H1 (cell line): Measurements from ENCODE around the gene NBAS. TPM values are rescaled to one million over a fixed set of nuclear protein-coding genes. Genes with fewer than 3 reads are reported as not detected.

ENCODE experiments used
- CTCF ChIA-PET: fragments of 300-600 bp; sonication (Branson Sonifier 250); formaldehyde crosslinking; loops from one replicate; lab custom pipeline; 2021; ENCODE audit not compliant: partially characterized antibody; lab: Charles Lee
- POLR2A ChIA-PET: fragments of 300-600 bp; sonication (Branson Sonifier 250); formaldehyde crosslinking; loops from one replicate; lab custom pipeline; 2021; ENCODE audit warnings: inconsistent platforms; ENCODE audit not compliant: partially characterized antibody; lab: Charles Lee
- DNase-seq, 2 experiments: peaks; one replicate each; pipeline versions ENCODE4 v3.0.0 to v3.0.0-alpha.2; 2010 to 2022; ENCODE audit warnings: low spot score in 2 of 2, low read depth in 1 of 2, mixed read lengths in 1 of 2
- FAIRE-seq: peaks from 2 replicates; lab custom pipeline; 2011; peaks lifted over from hg19 to GRCh38; lab: Jason Lieb, UNC
- H2AFZ ChIP-seq: 2 replicates; pipeline ENCODE4 v1.8.1; 2012; ENCODE audit warnings: low read length, inconsistent platforms
- H2AK5ac ChIP-seq: 2 replicates; pipeline ENCODE4 v1.6.1; 2013; ENCODE audit warnings: low read depth, low read length
- H2BK120ac ChIP-seq: replicated peaks from 2 replicates; pipeline ENCODE3; 2013; ENCODE audit warnings: low read depth, low read length, inconsistent platforms
- H2BK12ac ChIP-seq: 2 replicates; pipeline ENCODE4 v1.6.1; 2013; ENCODE audit warnings: low read depth, low read length
- H2BK15ac ChIP-seq: 2 replicates; pipeline ENCODE4 v1.6.1; 2013; ENCODE audit warnings: low read length
- H2BK20ac ChIP-seq: 2 replicates; pipeline ENCODE4 v1.6.1; 2013; ENCODE audit warnings: low read length
- H2BK5ac ChIP-seq: 2 replicates; pipeline ENCODE4 v1.6.1; 2013; ENCODE audit warnings: low read depth, low read length
- H3K14ac ChIP-seq: 2 replicates; pipeline ENCODE4 v1.6.1; 2013; ENCODE audit warnings: inconsistent platforms; ENCODE audit not compliant: insufficient read length
- H3K18ac ChIP-seq: 2 replicates; pipeline ENCODE4 v1.6.1; 2013; ENCODE audit warnings: low read length; ENCODE audit errors: extremely low read depth
- H3K23ac ChIP-seq: 2 replicates; pipeline ENCODE4 v1.6.1; 2013; ENCODE audit warnings: inconsistent platforms; ENCODE audit not compliant: insufficient read length
- H3K23me2 ChIP-seq: 2 replicates; pipeline ENCODE4 v1.6.1; 2013; ENCODE audit warnings: low read depth, low read length
- H3K27ac ChIP-seq: 2 replicates; pipeline ENCODE4 v1.6.1; 2011; ENCODE audit warnings: low read depth, low read length, inconsistent platforms
- H3K27me3 ChIP-seq, 4 experiments: replicated peaks in 1 of 4; 1 replicate in 1 of 4; 2 replicates in 3 of 4; pipeline versions ENCODE4 v1.6.1 to v1.8.1; 2011 to 2013; ENCODE audit warnings: low read length in 3 of 4, mild to moderate bottlenecking in 3 of 4, inconsistent platforms in 2 of 4, mixed read lengths in 2 of 4, moderate library complexity in 1 of 4; ENCODE audit not compliant: control insufficient read depth in 3 of 4, insufficient read depth in 3 of 4; ENCODE audit errors: extremely low read depth in 1 of 4
- H3K36me3 ChIP-seq, 4 experiments: 2 replicates each; pipeline versions ENCODE4 v1.6.1 to v1.8.1; 2011 to 2013; ENCODE audit warnings: mild to moderate bottlenecking in 4 of 4, low read length in 3 of 4, moderate library complexity in 2 of 4, control low read depth in 1 of 4, inconsistent platforms in 1 of 4; ENCODE audit not compliant: insufficient read depth in 4 of 4, control insufficient read depth in 2 of 4
- H3K4ac ChIP-seq: replicated peaks from 2 replicates; pipeline ENCODE3; 2013; ENCODE audit warnings: low read length, low read depth, mixed read lengths, inconsistent platforms; ENCODE audit not compliant: insufficient read length
- H3K4me1 ChIP-seq, 4 experiments: replicated peaks in 1 of 4; 1 replicate in 1 of 4; 2 replicates in 3 of 4; pipeline versions ENCODE4 v1.6.1 to v1.8.1; 2011 to 2013; ENCODE audit warnings: low read length in 3 of 4, inconsistent platforms in 2 of 4, mixed read lengths in 1 of 4; ENCODE audit not compliant: insufficient read depth in 4 of 4, control insufficient read depth in 3 of 4
- H3K4me2 ChIP-seq, 2 experiments: 2 replicates each; pipeline versions ENCODE4 v1.6.1 to v1.8.1; 2011 to 2013; ENCODE audit warnings: low read depth in 2 of 2, low read length in 2 of 2, control low read depth in 1 of 2, inconsistent platforms in 1 of 2, mild to moderate bottlenecking in 1 of 2; ENCODE audit not compliant: insufficient read depth in 1 of 2
- H3K4me3 ChIP-seq, 4 experiments: fragments of 200-600, 300-600 bp in 1 of 4; sonication (generic), shearing (Covaris generic), sonication (Bioruptor Twin) in 1 of 4; 2 replicates each; pipeline versions ENCODE4 v1.5.1 to v1.8.1; 2011 to 2016; ENCODE audit warnings: low read length in 4 of 4, low read depth in 3 of 4, control low read depth in 2 of 4, inconsistent platforms in 2 of 4, mild to moderate bottlenecking in 2 of 4, mixed read lengths in 1 of 4, moderate library complexity in 1 of 4; ENCODE audit not compliant: insufficient read depth in 2 of 4; ENCODE audit errors: extremely low read depth in 1 of 4
- H3K56ac ChIP-seq: replicated peaks from 2 replicates; pipeline ENCODE3; 2013; ENCODE audit warnings: low read depth, mild to moderate bottlenecking, mixed read lengths, low read length, inconsistent platforms; ENCODE audit not compliant: insufficient read length
- H3K79me1 ChIP-seq: 2 replicates; pipeline ENCODE4 v1.6.1; 2013; ENCODE audit warnings: low read depth, low read length, control low read depth
- H3K79me2 ChIP-seq, 2 experiments: 2 replicates each; pipeline versions ENCODE4 v1.6.1 to v1.8.1; 2012 to 2013; ENCODE audit warnings: low read length in 2 of 2, mild to moderate bottlenecking in 2 of 2, inconsistent platforms in 1 of 2; ENCODE audit not compliant: insufficient read depth in 2 of 2, control insufficient read depth in 1 of 2
- H3K9ac ChIP-seq, 4 experiments: replicated peaks in 1 of 4; 1 replicate in 1 of 4; 2 replicates in 3 of 4; pipeline versions ENCODE4 v1.6.1 to v1.8.1; 2011 to 2013; ENCODE audit warnings: low read depth in 3 of 4, low read length in 3 of 4, control low read depth in 2 of 4, mild to moderate bottlenecking in 2 of 4, moderate library complexity in 2 of 4, inconsistent platforms in 1 of 4; ENCODE audit errors: extremely low read depth in 1 of 4
- H3K9me3 ChIP-seq, 2 experiments: 2 replicates each; pipeline versions ENCODE4 v1.6.1 to v1.8.1; 2012 to 2013; ENCODE audit warnings: mild to moderate bottlenecking in 2 of 2, moderate library complexity in 2 of 2, control low read depth in 1 of 2, inconsistent platforms in 1 of 2, low read depth in 1 of 2, low read length in 1 of 2, mixed read lengths in 1 of 2; ENCODE audit not compliant: insufficient read depth in 2 of 2
- H4K20me1 ChIP-seq, 2 experiments: replicated peaks in 1 of 2; 2 replicates each; pipeline versions ENCODE3 to v1.8.1; 2011 to 2013; ENCODE audit warnings: inconsistent platforms in 2 of 2, low read length in 2 of 2, mild to moderate bottlenecking in 1 of 2; ENCODE audit not compliant: insufficient read depth in 2 of 2, control insufficient read depth in 1 of 2
- H4K5ac ChIP-seq: 2 replicates; pipeline ENCODE4 v1.6.1; 2013; ENCODE audit warnings: low read length, low read depth, mixed read lengths, inconsistent platforms; ENCODE audit not compliant: insufficient read length
- H4K8ac ChIP-seq: 2 replicates; pipeline ENCODE4 v1.8.0; 2013; ENCODE audit warnings: mild to moderate bottlenecking, moderate library complexity, low read length, inconsistent platforms; ENCODE audit not compliant: insufficient read depth; ENCODE audit errors: extremely low read depth
- H4K91ac ChIP-seq: replicated peaks from 2 replicates; pipeline ENCODE3; 2013; ENCODE audit warnings: low read length, mixed read lengths, inconsistent platforms; ENCODE audit not compliant: insufficient read length
- CREB1 ChIP-seq: IDR thresholded peaks from 2 replicates; pipeline ENCODE4 v1.6.1; 2012; ENCODE audit warnings: inconsistent platforms
- EGR1 ChIP-seq: IDR thresholded peaks from 2 replicates; pipeline ENCODE4 v1.6.1; 2011; ENCODE audit warnings: low read depth, low read length, borderline replicate concordance
- GTF2F1 ChIP-seq: IDR thresholded peaks from 2 replicates; pipeline ENCODE4 v1.6.1; 2012; ENCODE audit warnings: low read depth, low read length, improper control_type of control experiment, borderline replicate concordance
- HDAC6 ChIP-seq: IDR thresholded peaks from one replicate; pipeline ENCODE4 v1.7.1; 2012; ENCODE audit warnings: low read depth, mild to moderate bottlenecking, inconsistent platforms, low read length, moderate library complexity
- KDM5A ChIP-seq: fragments of 200-600 bp; IDR thresholded peaks from 2 replicates; pipeline ENCODE4 v1.7.1; 2012; ENCODE audit warnings: mild to moderate bottlenecking, low read length, inconsistent platforms, mixed read lengths
- MAX ChIP-seq: IDR thresholded peaks from 2 replicates; pipeline ENCODE4 v1.6.1; 2012; ENCODE audit warnings: inconsistent platforms
- NANOG ChIP-seq: IDR thresholded peaks from 2 replicates; pipeline ENCODE4 v1.6.1; 2011; ENCODE audit warnings: low read length, low read depth, mild to moderate bottlenecking, inconsistent platforms; ENCODE audit not compliant: insufficient read depth, poor library complexity, severe bottlenecking
- NRF1 ChIP-seq: IDR thresholded peaks from 2 replicates; pipeline ENCODE4 v1.6.1; 2011; ENCODE audit warnings: mild to moderate bottlenecking, low read depth, low read length, improper control_type of control experiment
- PHF8 ChIP-seq: fragments of 200-600 bp; sonication (generic); conservative IDR thresholded peaks from 2 replicates; pipeline ENCODE4 v1.7.1; 2012; ENCODE audit warnings: low read depth, mild to moderate bottlenecking, inconsistent platforms, low read length, moderate library complexity
- RFX5 ChIP-seq: IDR thresholded peaks from 2 replicates; pipeline ENCODE4 v1.6.1; 2011; ENCODE audit warnings: low read depth, low read length, improper control_type of control experiment, borderline replicate concordance
- RXRA ChIP-seq: IDR thresholded peaks from 2 replicates; pipeline ENCODE4 v1.6.1; 2011; ENCODE audit warnings: low read depth, mild to moderate bottlenecking, low read length, moderate library complexity; ENCODE audit not compliant: insufficient read depth
- SIRT6 ChIP-seq: IDR thresholded peaks from one replicate; pipeline ENCODE4 v1.7.1; 2012; ENCODE audit warnings: low read length, inconsistent platforms
- SP2 ChIP-seq: IDR thresholded peaks from 2 replicates; pipeline ENCODE4 v1.6.1; 2012; ENCODE audit warnings: mild to moderate bottlenecking, low read length, inconsistent platforms
- SP4 ChIP-seq: IDR thresholded peaks from 2 replicates; pipeline ENCODE4 v1.6.1; 2012; ENCODE audit warnings: low read length, inconsistent platforms
- TAF1 ChIP-seq: IDR thresholded peaks from 2 replicates; pipeline ENCODE4 v1.6.1; 2011; ENCODE audit warnings: mild to moderate bottlenecking, low read depth, low read length
- WGBS, 2 experiments: shearing (Covaris generic) in 1 of 2; methylation state at CpG; one replicate each; pipeline versions ENCODE4 v1.1.6 to v1.1.7; 2013 to 2015; ENCODE audit warnings: low lambda C conversion rate in 2 of 2, mixed read lengths in 2 of 2, inconsistent platforms in 1 of 2, low coverage in 1 of 2, missing lambda C conversion rate in 1 of 2; ENCODE audit not compliant: insufficient replicate concordance in 2 of 2, insufficient coverage in 1 of 2, insufficient read length in 1 of 2; ENCODE audit errors: extremely low coverage in 1 of 2, missing lambda C conversion rate in 1 of 2; 5-methylcytosine and 5-hydroxymethylcytosine counted together
- polyA plus RNA-seq, 7 experiments: library from polyadenylated mRNA; depleted of rRNA in 3 of 7; stranded (reverse) in 5 of 7; unstranded in 2 of 7; fragments of >200 nt in 5 of 7; fragments of 200-250 nt in 2 of 7; gene quantifications; 1 replicate in 5 of 7; 2 replicates in 1 of 7; 4 replicates in 1 of 7; pipeline versions ENCODE4 v1.2.1 to v1.2.3, GENCODE V29; 2011 to 2013; ENCODE audit warnings: missing spikeins in 2 of 7, mixed read lengths in 2 of 7
- total RNA-seq: library from RNA; stranded (reverse); fragmentation: NEBNext Ultra II Directional; extraction: Animal tissue kit (Norgen Biotek cat#: 25700); gene quantifications from 2 replicates; pipeline ENCODE4 v1.2.1, GENCODE V29; 2021

The NBAS gene
- total and polyA plus RNA-seq, 2 of the 8 experiments (the other 6 are each of a cell fraction or from before 2014, with no cell fraction given) = 19.6 to 34.8 TPM

GRCh38 chr2:15426606-15427005, 134.5 kb downstream of the NBAS start:
- Histone ChIP-seq H3K79me2 (no peaks in the 10 kb centered on the region), H3K14ac (no peak overlapping the region), H3K27me3 (no peaks in the 10 kb centered on the region), H2BK5ac (no peak overlapping the region), H3K27ac (no peak overlapping the region), H4K8ac (no peak overlapping the region), H3K9me3 (no peaks in the 10 kb centered on the region), H3K36me3 (no peaks in the 10 kb centered on the region), H3K4me1 (0 out of 7 replicates have a peak, but pooled peaks cover 0 to 2% (median 0%) of the 10 kb centered on the region in 4 experiments), H2AFZ (no peak overlapping the region), H3K23me2 (no peaks in the 10 kb centered on the region), H2BK120ac (no peak overlapping the region), H3K56ac (no peak overlapping the region), H2BK15ac (no peak overlapping the region), H2AK5ac (no peak overlapping the region), H3K4me3 (no peak overlapping the region), H3K4me2 (no peak overlapping the region), H3K4ac (no peak overlapping the region), H3K18ac (no peak overlapping the region), H4K20me1 (no peaks in the 10 kb centered on the region), H3K9ac (no peak overlapping the region), H4K91ac (no peak overlapping the region), H2BK20ac (no peak overlapping the region), H2BK12ac (no peak overlapping the region), H3K23ac (no peak overlapping the region), H4K5ac (no peak overlapping the region), H3K79me1 (no peaks in the 10 kb centered on the region)
- ChIA-PET CTCF (no interaction called here), POLR2A (no interaction called here)
- no peak for TF ChIP-seq HDAC6
- TF ChIP-seq RXRA = no peak
- no peak for TF ChIP-seq CREB1
- TF ChIP-seq TAF1 = no peak
- no peak for TF ChIP-seq EGR1
- TF ChIP-seq NANOG = no peak
- no peak for TF ChIP-seq PHF8
- TF ChIP-seq MAX = no peak
- no peak for TF ChIP-seq SIRT6
- TF ChIP-seq SP2 = no peak
- TF ChIP-seq NRF1 = no peak
- no peak for TF ChIP-seq GTF2F1
- TF ChIP-seq SP4 = no peak
- no peak for TF ChIP-seq RFX5
- TF ChIP-seq KDM5A = no peak
- 88% methylated on average over 5 of the region's 5 CpGs; no CpG with 5 or more reads in 1 of the 2 experiments for WGBS, 2 experiments
- DNase-seq = no peak
- no peak for FAIRE-seq
